22Rv1 (cell line): ENCODE measurements around the gene LRRC38.

Experiments
- CTCF ChIP-seq: fragments of 450-650 bp; IDR thresholded peaks from 2 replicates; pipeline ENCODE4 v1.5.1; 2017; ENCODE audit warnings: mild to moderate bottlenecking
- ZFX ChIP-seq: fragments of 450-650 bp; IDR thresholded peaks from 2 replicates; pipeline ENCODE4 v1.6.1; 2017; ENCODE audit warnings: antibody characterized with exemption, borderline replicate concordance

- TF ChIP-seq CTCF (no peak), ZFX (no peak)
These were observed 62.3 kb downstream of the LRRC38 start for GRCh38 chr1:13451399-13451965.
